Activated T-cell treated with anti-CD3 and anti-CD28 coated beads for 24 hours (primary cell): ENCODE data around the gene LRRC59.
"Not testable (repeated sequence)": the region's sequence is repeated elsewhere in the genome, so short reads cannot be mapped to it uniquely, and the experiment has no call there.

Source experiments
- DNase-seq: peaks from one replicate; pipeline ENCODE4 v3.0.0-alpha.2; 2020; ENCODE audit warnings: low read depth

Gene LRRC59

GRCh38 chr17:50346313-50347116, 50.8 kb downstream of the LRRC59 start:
- no peak for DNase-seq

- DNase-seq, result peak; percentile 87
These were observed 51.7 kb downstream of the LRRC59 start, which contains the start of gene XYLT2 for GRCh38 chr17:50345432-50346312. Gene XYLT2, plus strand, starts transcription at chr17:50346126. Its CDS starts 15 bp downstream, at chr17:50346141.

DNA sequence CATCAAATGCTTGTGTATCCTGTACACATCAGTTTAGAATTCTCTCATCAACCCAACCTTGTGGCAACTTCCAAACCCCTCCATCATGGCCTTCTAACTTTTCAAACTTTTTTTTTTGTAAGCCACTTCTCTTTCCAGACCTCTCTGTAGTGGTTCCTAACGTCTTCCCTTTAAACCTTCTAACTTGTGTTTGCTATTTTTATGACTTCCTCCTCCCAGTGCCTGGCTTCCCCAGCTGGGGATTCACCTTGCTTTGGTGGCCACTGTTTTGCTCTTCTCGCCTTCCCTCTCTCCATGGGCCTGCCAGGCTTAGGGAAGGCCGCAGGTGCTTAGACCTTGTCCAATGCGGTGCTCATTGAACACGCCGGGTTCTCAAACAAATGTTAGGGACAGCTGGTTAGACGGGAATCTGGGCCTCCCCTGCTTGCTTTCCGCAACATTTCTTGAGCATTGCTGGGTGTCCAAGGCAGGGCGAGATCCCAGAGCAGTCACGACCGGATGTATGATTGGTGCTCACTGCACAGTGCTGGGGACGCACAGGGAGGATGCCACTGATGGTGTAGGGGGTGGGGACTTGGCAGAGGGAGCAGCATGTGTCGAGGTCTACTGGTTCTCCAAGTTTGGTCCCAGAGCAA, 52.5 kb downstream of the LRRC59 start:
- no peak for DNase-seq

DNA sequence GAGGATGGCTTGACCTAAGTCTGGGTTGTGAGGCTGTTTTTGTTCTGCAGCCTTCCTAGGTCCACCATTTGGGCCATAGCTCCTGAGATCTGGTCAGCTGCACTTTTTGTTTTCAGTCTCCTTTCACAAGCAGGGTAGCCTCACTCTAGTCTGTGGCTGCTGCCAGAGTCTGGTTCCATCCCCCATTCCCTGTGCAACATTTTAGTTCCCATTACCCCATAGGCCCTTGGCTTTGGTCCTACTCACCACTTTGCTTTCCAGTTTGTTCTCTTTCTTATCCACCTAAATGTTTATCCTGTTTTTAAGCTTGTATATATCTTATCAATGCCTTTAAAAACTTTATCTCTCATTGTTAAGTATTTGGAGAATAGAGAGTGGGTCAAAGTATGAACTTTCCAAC, 57.9 kb downstream of the LRRC59 start:
- no peak for DNase-seq

GRCh38 chr17:50338645-50339044, 58.7 kb downstream of the LRRC59 start:
- no peak for DNase-seq

DNA sequence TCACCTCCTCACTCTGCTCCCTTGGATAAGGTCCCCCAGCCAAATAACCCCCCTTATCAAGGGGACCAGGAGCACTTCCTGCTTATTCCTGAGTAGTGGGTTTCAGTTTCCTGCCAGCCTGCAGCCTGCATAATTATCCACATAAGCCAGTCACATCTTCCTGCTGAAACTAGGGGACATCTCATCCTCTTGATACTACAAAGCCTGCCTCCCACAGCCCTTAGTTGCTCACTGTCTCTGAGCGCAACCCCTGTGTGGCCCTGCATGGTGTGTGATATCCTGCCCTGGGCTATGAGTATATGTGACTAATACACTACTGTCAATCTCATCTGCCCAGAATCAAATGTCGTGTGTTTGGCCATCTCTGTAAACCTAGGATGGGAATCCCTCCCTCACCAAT, 59.4 kb downstream of the LRRC59 start:
- DNase-seq, result no peak

GRCh38 chr17:50333291-50334057, 63.8 kb downstream of the LRRC59 start:
- not testable (repeated sequence) for DNase-seq

DNA sequence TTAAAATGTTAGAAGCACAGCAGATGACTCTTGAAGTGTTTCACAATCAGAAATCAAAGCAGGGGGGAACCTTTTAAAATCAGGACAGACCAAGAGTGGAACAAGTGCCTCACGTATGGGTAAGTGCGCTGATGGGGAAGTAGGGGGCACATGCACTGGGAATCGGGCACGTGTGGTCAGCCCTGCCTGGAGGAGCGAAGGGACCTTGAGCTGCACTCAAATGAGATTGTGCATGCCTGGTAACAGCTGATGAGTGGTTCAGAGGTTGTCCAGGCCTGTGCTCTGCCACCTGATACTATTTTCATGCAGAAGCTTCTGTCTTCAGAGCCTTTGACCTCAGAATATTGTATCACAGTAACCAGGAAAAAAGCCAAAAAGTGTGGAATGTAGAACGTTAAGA, 65.1 kb downstream of the LRRC59 start:
- no peak for DNase-seq
